Activated naive CD8-positive, alpha-beta T cell treated with anti-CD3 and anti-CD28 coated beads for 36 hours (primary cell): ENCODE results near the gene IGLL5. TPM values are rescaled to one million over a fixed set of nuclear protein-coding genes. Genes with fewer than 3 reads are reported as not detected.

Source experiments
- total RNA-seq, 2 experiments: library from RNA; stranded (reverse); gene quantifications; one replicate each; pipeline ENCODE4 v1.2.3, GENCODE V29; 2021

Gene IGLL5
- total RNA-seq, 2 experiments from 2014 or later = 0.62 to 0.93 TPM

Other genes starting within 250 kb of the IGLL5 start
- not detected for gene GGTLC2, start 243.2 kb upstream of the IGLL5 start, total RNA-seq
- under 1 TPM; 0.43 to 0.54 TPM for gene GNAZ, start 182.7 kb downstream of the IGLL5 start, total RNA-seq